ENCODE measurements around the gene RLN1. TPM values are rescaled to one million over a fixed set of nuclear protein-coding genes. Genes with fewer than 3 reads are reported as not detected.

The RLN1 gene
- total and polyA plus RNA-seq, 10 of the 15 experiments (the other 5 are each of a cell fraction or from before 2014, with no cell fraction given): 0.80 to 2.8 (median 1.9) TPM

GRCh38 chr9:5375790-5376477 lies 36.3 kb upstream of the RLN1 start:
- SMC1A ChIA-PET (ENCODE audit: uncharacterized antibody, unreplicated experiment): interaction anchor here (0.7 to 2.9 kb wide), 4 partner anchors 11 to 50 kb away, joined by 3 to 12 read pairs (median 7); no protein-coding TSS in a partner anchor
- WGBS (ENCODE audit: insufficient coverage, insufficient replicate concordance, low lambda C conversion rate, missing lambda C conversion rate): 82% methylated on average over 6 of the region's 6 CpGs
- TF ChIP-seq MEF2A (IDR thresholded peaks at IDR 0.05; ENCODE audit: insufficient read depth, low read depth, low read length) (no peak), SUPT20H (IDR thresholded peaks at IDR 0.05; ENCODE audit: borderline replicate concordance, control insufficient read depth, low read depth, low read length) (no peak), USF1 (IDR thresholded peaks at IDR 0.05; ENCODE audit: borderline replicate concordance, extremely low read length, insufficient read depth, low read depth, low read length) (no peak), CBX3 (IDR thresholded peaks at IDR 0.05; ENCODE audit: borderline replicate concordance, low read depth) (no peak), IRF3 (IDR thresholded peaks at IDR 0.05) (no peak), CEBPZ (IDR thresholded peaks at IDR 0.05; ENCODE audit: low read depth, low read length) (no peak), NFXL1 (IDR thresholded peaks at IDR 0.05; ENCODE audit: borderline replicate concordance) (no peak), ZBED1 (IDR thresholded peaks at IDR 0.05; ENCODE audit: borderline replicate concordance) (no peak), ATF2 (IDR thresholded peaks at IDR 0.05; ENCODE audit: low read length) (no peak)
- POLR2A ChIA-PET: interaction anchor here (0.5 kb wide), 1 partner anchor 45 kb away, joined by 4 read pairs; no protein-coding TSS in a partner anchor
- Histone ChIP-seq H4K20me1 (ENCODE audit: control insufficient read depth, insufficient read depth) (no peaks in the 10 kb centered on the region), H3K4me1 (ENCODE audit: control insufficient read depth, insufficient read depth, low read length) (no peaks in the 10 kb centered on the region), H3K27ac (ENCODE audit: control insufficient read depth, insufficient read depth) (no peak overlapping the region), H3K4me2 (ENCODE audit: control insufficient read depth, insufficient read depth) (no peak overlapping the region), H3K79me2 (ENCODE audit: control insufficient read depth, insufficient read depth, low read length) (no peaks in the 10 kb centered on the region), H2AFZ (ENCODE audit: control insufficient read depth, low read depth, low read length) (no peak overlapping the region), H3K9ac (ENCODE audit: control insufficient read depth, insufficient read depth, low read length) (no peak overlapping the region), H3K36me3 (ENCODE audit: control insufficient read depth in 2 of 2, insufficient read depth in 2 of 2, low read length in 1 of 2) (no peaks in the 10 kb centered on the region), H3K27me3 (replicated peaks in 1 of 2; ENCODE audit: control insufficient read depth in 2 of 2, insufficient read depth in 2 of 2, low read length in 1 of 2) (no peaks in the 10 kb centered on the region), H3K4me3 (no peak overlapping the region), H3K9me3 (replicated peaks; ENCODE audit: control insufficient read depth, insufficient read depth, low read length) (no peaks in the 10 kb centered on the region; the same call in 1 of the 3 replicates)
- CTCF ChIA-PET: interaction anchor here (1.1 kb wide), 1 partner anchor 74 kb away, joined by 3 read pairs; the partner anchor contains the start of gene CD274
- in situ Hi-C loops (cut with MboI) (no loop called here), intact Hi-C loops (cut with micrococcal nuclease; ENCODE audit: unreplicated experiment) (no loop called here)
- RAD21 ChIA-PET (ENCODE audit: unreplicated experiment): no interaction called here
- no peak; the same call in 2 of the 3 replicates for ATAC-seq
- FAIRE-seq: no peak
- no peak for DNase-seq (ENCODE audit: low read depth, low spot score)
- no TSS peak for BruUV-seq (replicated peaks)
